Subcutaneous adipose tissue (tissue), 4 donors: Measurements from ENCODE around the gene DNALI1. TPM values are rescaled to one million over a fixed set of nuclear protein-coding genes. Genes with fewer than 3 reads are reported as not detected.

Experiments used
- small RNA-seq: library from RNA; depleted of rRNA; stranded (forward); fragments of <200 nt; gene quantifications from one replicate; pipeline ENCODE3, GENCODE V24; 2016
- total RNA-seq, 4 donors: library from RNA; depleted of rRNA; stranded (reverse); fragments of >200 nt; gene quantifications; one replicate each; pipeline ENCODE4 v1.1.0, GENCODE V29; 2016

DNALI1 gene
- total RNA-seq, 4 donors from 2014 or later = 1.3 to 4.2 (median 2.6) TPM

Small RNA genes lying within 50 kb of the gene (small RNA-seq; reads per million reads assigned to genes)
- gene AL034379.1 = not detected

Other genes with a start within 250 kb of the DNALI1 start
- gene ZC3H12A, start 82.4 kb upstream of the DNALI1 start, total RNA-seq = 10 to 100 TPM in 1 of 4 donors, 1 to 10 TPM in 3; 3.2 to 17.3 (median 5.3) TPM
- gene MEAF6, start 42.2 kb upstream of the DNALI1 start, total RNA-seq = 10 to 100 TPM; 48.3 to 60.8 (median 56.1) TPM
- 10 to 100 TPM in 3 of 4 donors, 1 to 10 TPM in 1; 9.8 to 18.1 (median 13.7) TPM for gene SNIP1, start 2.6 kb upstream of the DNALI1 start, total RNA-seq
- gene GNL2, start 39.0 kb downstream of the DNALI1 start, total RNA-seq = 10 to 100 TPM; 24.7 to 63.9 (median 36.9) TPM
- gene RSPO1, start 78.0 kb downstream of the DNALI1 start, total RNA-seq = 1 to 10 TPM in 2 of 4 donors, not detected in 2; 1.5 to 9.9 TPM
- gene CDCA8, start 135.6 kb downstream of the DNALI1 start, total RNA-seq = 1 to 10 TPM in 2 of 4 donors, under 1 TPM in 2; 0.57 to 1.3 (median 0.89) TPM
- gene EPHA10, start 208.2 kb downstream of the DNALI1 start, total RNA-seq = not detected
- gene MANEAL, start 236.9 kb downstream of the DNALI1 start, total RNA-seq = 1 to 10 TPM in 3 of 4 donors, under 1 TPM in 1; 0.98 to 1.9 (median 1.1) TPM